NOMO-1 (cell line): ENCODE data around the gene P2RY8.
A peak's percentile ranks its signal among the peaks of the same experiment; 100 is the strongest.
"Not testable (repeated sequence)": the region's sequence is repeated elsewhere in the genome, so short reads cannot be mapped to it uniquely, and the experiment has no call there.

ENCODE experiments used
- DNase-seq, 2 experiments: peaks; one replicate each; lab custom pipeline; 2025; ENCODE audit not compliant: unreplicated experiment in 2 of 2; lab: John Stamatoyannopoulos, UW

P2RY8 gene

DNA sequence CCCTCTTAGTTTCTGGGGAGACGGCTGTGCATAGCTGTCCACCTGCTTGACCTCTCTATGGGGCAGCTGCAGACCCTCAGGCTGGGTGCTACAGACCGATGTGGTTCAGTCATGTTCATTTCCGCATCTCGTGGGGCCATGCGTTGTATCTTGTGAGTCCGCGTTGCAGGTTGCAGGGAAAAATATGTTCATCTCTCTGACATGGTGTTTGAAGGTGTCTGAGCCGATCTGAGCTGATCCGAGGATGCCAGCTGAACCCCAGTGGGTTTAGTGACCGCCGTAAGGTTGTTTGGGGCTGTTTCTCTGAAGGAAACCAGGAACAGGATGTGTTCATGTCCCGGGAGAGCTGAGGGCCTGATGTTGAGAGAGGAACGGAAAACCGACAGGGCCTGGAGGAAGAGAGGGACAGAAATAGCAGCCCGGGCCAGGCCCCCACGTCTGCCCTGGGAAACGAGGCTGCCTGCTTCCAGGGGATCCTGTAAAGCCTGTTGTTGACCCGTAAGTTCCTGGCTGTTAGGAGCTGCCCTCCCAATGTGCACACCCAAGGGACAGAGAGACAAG, 9.8 kb upstream of the P2RY8 start:
- no peak for DNase-seq

DNA sequence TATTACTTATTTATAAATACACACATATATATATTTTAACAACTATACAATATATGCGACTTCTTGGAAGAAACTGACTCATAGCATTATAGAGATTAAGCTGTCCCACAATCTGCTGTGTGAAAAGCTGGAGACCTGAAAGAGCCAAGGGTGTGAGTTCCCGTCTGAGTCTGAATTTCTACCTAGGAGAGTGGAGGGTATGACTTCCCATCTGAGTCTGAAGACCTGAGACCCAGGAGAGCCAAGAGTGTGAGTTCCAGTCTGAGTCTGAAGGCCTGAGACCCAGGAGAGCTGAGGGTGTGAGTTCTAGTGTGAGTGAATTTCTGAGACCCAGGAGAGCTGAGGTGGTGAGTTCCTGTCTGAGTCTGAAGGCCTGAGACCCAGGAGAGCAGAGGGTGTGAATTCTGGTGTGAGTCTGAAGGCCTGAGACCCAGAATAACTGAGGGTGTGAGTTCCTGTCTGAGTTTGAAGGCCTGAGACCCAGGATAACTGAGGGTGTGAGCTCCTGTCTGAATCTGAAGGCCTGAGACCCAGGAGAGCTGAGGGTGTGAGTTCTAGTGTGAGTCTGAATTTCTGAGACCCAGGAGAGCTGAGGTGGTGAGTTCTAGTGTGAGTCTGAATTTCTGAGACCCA, 8.9 kb upstream of the P2RY8 start:
- no peak for DNase-seq

GRCh38 chrX:1542994-1543725, 6.2 kb upstream of the P2RY8 start:
- no peak for DNase-seq

- DNase-seq, result not testable (repeated sequence)
These were observed 2.2 kb upstream of the P2RY8 start for GRCh38 chrX:1539146-1539545.

- not testable (repeated sequence) for DNase-seq
These were observed 718 bp upstream of the P2RY8 start for GRCh38 chrX:1537716-1538090.

GRCh38 chrX:1536712-1537030, 314 bp downstream of the P2RY8 start:
- no peak for DNase-seq

DNA sequence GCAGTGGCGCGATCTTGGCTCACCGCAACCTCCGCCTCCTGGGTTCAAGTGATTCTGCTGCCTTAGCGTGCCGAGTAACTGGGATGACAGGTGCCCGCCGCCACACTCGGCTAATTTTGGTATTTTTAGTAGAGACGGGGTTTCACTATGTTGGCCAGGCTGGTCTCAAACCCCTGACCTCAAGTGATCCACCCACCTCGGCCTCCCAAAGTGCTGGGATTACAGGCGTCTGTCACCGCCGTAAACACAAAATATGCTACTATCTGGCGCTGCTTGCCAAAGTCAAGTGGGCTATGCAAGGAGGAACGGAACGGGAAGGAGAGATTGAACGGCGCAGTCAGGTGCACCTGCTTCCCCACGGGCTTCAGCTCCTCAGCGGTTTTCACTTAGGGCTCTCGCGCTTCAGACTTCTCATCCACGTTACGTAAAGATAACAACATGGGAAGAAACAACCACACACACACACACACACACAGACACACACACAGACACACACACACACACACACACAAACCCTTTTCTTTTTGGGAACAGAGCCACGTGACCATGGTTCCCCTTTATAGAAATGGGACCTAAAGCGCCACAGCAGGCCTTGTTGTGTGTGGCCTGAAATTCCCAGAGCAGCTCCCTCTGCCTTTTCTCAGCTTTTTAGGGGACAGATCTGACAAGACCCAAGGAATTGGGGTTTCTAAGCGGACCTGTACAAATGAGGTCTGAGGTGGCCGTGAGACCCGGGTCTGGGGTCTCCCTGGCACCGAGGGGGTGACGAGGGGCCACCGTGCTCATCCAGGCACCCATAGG, 1.5 kb downstream of the P2RY8 start:
- DNase-seq, result peak; percentile 68 to 76

GRCh38 chrX:1534301-1535168, 2.5 kb downstream of the P2RY8 start:
- DNase-seq, result peak; percentile 65 to 69

- DNase-seq, result no peak
These were observed 3.9 kb downstream of the P2RY8 start for GRCh38 chrX:1533058-1533457.

DNA sequence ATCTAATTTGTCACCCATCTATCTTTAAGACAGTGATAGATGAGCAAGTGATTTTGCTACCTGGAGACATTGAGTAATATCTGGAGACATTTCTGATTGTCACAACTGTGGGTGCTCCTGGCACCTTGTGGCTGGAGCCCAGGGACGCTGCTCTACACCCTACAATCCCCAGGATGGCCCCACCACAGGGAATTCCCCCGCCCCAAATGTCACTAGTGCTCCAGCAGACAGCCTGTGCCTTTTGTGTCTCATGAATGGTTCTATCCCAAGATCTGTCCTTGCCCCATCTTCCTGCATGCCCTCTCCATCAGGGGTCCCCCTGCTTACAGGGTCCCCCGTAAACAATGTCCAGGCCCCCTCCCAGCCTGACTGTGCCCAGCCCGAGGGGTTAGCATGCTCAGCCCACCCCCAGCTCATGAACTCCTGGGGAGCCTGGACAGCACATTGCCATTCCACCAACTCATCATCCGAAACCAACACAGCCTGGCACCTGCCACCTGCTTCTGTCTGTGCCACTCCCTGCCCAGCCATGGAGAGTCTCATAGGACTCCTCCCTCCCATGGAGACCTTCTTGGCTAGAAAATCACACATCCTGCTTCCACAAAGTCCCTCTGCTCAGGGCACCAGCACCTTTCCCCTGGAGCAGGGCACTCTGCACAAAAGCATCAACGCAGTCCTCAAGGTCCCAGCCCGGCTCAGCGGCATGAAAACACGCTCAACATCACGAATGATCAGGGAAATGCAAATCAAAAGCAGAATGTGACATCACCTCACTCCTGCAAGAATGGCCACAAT, 5.7 kb downstream of the P2RY8 start:
- no peak for DNase-seq

- DNase-seq, result no peak
These were observed 7.2 kb downstream of the P2RY8 start for GRCh38 chrX:1529756-1530155.

GRCh38 chrX:1529328-1529727, 7.7 kb downstream of the P2RY8 start:
- no peak for DNase-seq

DNA sequence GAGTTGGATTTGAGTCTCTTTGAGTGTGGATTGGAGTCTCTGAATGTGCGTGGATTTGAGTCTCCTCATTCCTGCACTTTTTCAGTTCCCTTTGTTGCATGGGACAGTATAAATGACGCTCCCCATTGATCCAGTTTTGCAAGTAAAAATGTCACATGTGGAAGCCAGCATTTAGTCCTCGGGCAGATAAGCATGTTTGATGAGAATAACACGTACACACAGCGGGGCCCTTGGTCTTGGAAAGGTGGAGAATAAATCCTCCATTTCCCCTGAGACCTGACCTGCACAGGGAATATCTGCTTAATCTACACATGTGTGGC, 8.1 kb downstream of the P2RY8 start:
- no peak for DNase-seq

GRCh38 chrX:1528186-1528883, 8.7 kb downstream of the P2RY8 start:
- no peak for DNase-seq

- DNase-seq, result no peak
These were observed 9.5 kb downstream of the P2RY8 start for GRCh38 chrX:1527457-1527856.

- DNase-seq, result no peak
These were observed 10.4 kb downstream of the P2RY8 start for GRCh38 chrX:1526565-1526964.

DNA sequence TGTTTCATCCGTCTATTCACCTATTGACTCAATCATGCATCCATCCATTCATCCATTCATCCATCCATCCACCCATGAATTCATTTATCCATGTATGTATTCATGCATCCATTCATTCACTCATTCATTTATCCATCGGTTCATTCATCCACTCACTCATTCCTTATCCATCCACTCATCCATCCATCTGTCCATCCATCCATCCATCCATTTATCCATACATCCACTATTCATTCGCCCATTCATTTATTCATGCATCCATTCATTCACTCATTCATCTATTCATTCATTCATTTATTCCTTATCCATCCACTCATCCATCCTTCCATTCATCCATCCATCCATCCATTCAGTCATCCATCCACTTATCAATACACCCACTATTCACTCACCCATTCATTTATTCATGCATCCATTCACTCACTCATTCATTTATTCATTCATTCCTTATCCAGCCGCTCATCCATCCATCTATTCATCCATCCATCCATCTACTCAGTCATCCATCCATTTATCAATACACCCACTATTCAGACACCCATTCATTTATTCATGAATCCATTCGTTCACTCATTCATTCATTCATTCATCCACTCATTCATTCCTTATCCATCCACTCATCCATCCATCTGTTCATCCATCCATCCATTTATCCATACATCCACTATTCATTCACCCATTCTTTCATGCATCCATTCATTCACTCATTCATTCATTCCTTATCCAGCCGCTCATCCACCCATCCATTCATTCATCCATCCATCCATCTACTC, 11.2 kb downstream of the P2RY8 start:
- DNase-seq, result no peak

GRCh38 chrX:1524874-1525582, 12.0 kb downstream of the P2RY8 start:
- no peak for DNase-seq
